ENCODE results near the gene MPZL2. TPM values are rescaled to one million over a fixed set of nuclear protein-coding genes. Genes with fewer than 3 reads are reported as not detected.
A peak's percentile ranks its signal among the peaks of the same experiment; 100 is the strongest.

Gene MPZL2
- total RNA-seq, 4 donors from 2014 or later = 59.5 to 86.5 (median 75.0) TPM

- Histone ChIP-seq H3K36me3 (no peaks in the 10 kb centered on the region), H3K4me3 (no peak overlapping the region), H3K9me3 (no peaks in the 10 kb centered on the region), H3K4me1 (peaks cover 0 to 42% (median 12%) of the 10 kb centered on the region in 4 donors), H3K27me3 (no peaks in the 10 kb centered on the region), H3K27ac (no peak overlapping the region)
- TF ChIP-seq POLR2A (IDR thresholded peaks at IDR 0.05) (no peak), POLR2AphosphoS5 (IDR thresholded peaks at IDR 0.05) (no peak), EP300 (IDR thresholded peaks at IDR 0.05; ENCODE audit: low read depth) (no peak), CTCF (IDR thresholded peaks at IDR 0.05) (no peak)
- intact Hi-C loops (cut with DNase I; ENCODE audit: low total_unique reads) = no loop called here
- 70 to 96% methylated on average over 4 to 8 of the region's 8 CpGs for WGBS, 2 donors (ENCODE audit: low coverage in 1 of 2)
- in situ Hi-C loops (cut with MboI; ENCODE audit: low pct_ligation_motif_present in 1 of 4, low pct_unique_long_range_greater_than_20kb in 1 of 4, low sequenced_read_pairs in 3 of 4) = no loop called here
- no peak for DNase-seq
Observed at GRCh38 chr11:118243161-118243560, 20.9 kb downstream of the MPZL2 start.

- intact Hi-C loops (cut with DNase I; ENCODE audit: low total_unique reads) (no loop called here), in situ Hi-C loops (cut with MboI; ENCODE audit: low pct_ligation_motif_present in 1 of 4, low pct_unique_long_range_greater_than_20kb in 1 of 4, low sequenced_read_pairs in 3 of 4) (no loop called here)
- WGBS, 2 donors (ENCODE audit: low coverage in 1 of 2) = 67 to 78% methylated on average over 1 of the region's 1 CpG
Observed at GRCh38 chr11:118241764-118242098, 22.4 kb downstream of the MPZL2 start.

GRCh38 chr11:118240999-118241763 is 22.9 kb downstream of the MPZL2 start:
- WGBS, 2 donors (ENCODE audit: low coverage in 1 of 2) = 44 to 50% methylated on average over 1 to 9 of the region's 9 CpGs
- no peaks in the 10 kb centered on the region for H3K27me3 ChIP-seq
- DNase-seq = peak; percentile 43
- intact Hi-C loops (cut with DNase I; ENCODE audit: low total_unique reads) (no loop called here), in situ Hi-C loops (cut with MboI; ENCODE audit: low pct_ligation_motif_present in 1 of 4, low pct_unique_long_range_greater_than_20kb in 1 of 4, low sequenced_read_pairs in 3 of 4) (no loop called here)
- H3K27ac ChIP-seq = peak overlapping the region; percentile 67 to 80 (median 78)
- H3K4me1 ChIP-seq = peaks cover 0 to 33% (median 12%) of the 10 kb centered on the region in 4 donors
- no peaks in the 10 kb centered on the region for H3K36me3 ChIP-seq
- H3K4me3 ChIP-seq = no peak overlapping the region
- TF ChIP-seq EP300 (IDR thresholded peaks at IDR 0.05; ENCODE audit: low read depth) (no peak), POLR2AphosphoS5 (IDR thresholded peaks at IDR 0.05) (peak in 2 of 3 donors; percentile 55 to 77)
- no peaks in the 10 kb centered on the region for H3K9me3 ChIP-seq

More at GRCh38 chr11:118241764-118242098, 22.4 kb downstream of the MPZL2 start:
- no peaks in the 10 kb centered on the region for H3K9me3 ChIP-seq
- no peak for DNase-seq
- peaks cover 0 to 34% (median 12%) of the 10 kb centered on the region in 4 donors for H3K4me1 ChIP-seq
- no peak overlapping the region for H3K4me3 ChIP-seq
- peak overlapping the region; percentile 67 to 80 (median 78) for H3K27ac ChIP-seq
- H3K36me3 ChIP-seq = no peaks in the 10 kb centered on the region
- H3K27me3 ChIP-seq = no peaks in the 10 kb centered on the region
- TF ChIP-seq EP300 (IDR thresholded peaks at IDR 0.05; ENCODE audit: low read depth) = no peak
- no peak for TF ChIP-seq POLR2A (IDR thresholded peaks at IDR 0.05)
- TF ChIP-seq CTCF (IDR thresholded peaks at IDR 0.05) = no peak
- TF ChIP-seq POLR2AphosphoS5 (IDR thresholded peaks at IDR 0.05) = no peak

- no peaks in the 10 kb centered on the region for H3K27me3 ChIP-seq
- no peak for DNase-seq
- H3K27ac ChIP-seq = peak overlapping the region; percentile 18 to 80 (median 71)
- 56 to 65% methylated on average over 5 of the region's 5 CpGs for WGBS, 2 donors (ENCODE audit: low coverage in 1 of 2)
- TF ChIP-seq POLR2AphosphoS5 (IDR thresholded peaks at IDR 0.05) (peak; percentile 63 to 86 (median 80)), CTCF (IDR thresholded peaks at IDR 0.05) (no peak)
- H3K4me3 ChIP-seq = no peak overlapping the region
- peaks cover 0 to 33% (median 12%) of the 10 kb centered on the region in 4 donors for H3K4me1 ChIP-seq
- no peaks in the 10 kb centered on the region for H3K9me3 ChIP-seq
- H3K36me3 ChIP-seq = no peaks in the 10 kb centered on the region
- in situ Hi-C loops (cut with MboI; ENCODE audit: low pct_ligation_motif_present in 1 of 4, low pct_unique_long_range_greater_than_20kb in 1 of 4, low sequenced_read_pairs in 3 of 4) (no loop called here), intact Hi-C loops (cut with DNase I; ENCODE audit: low total_unique reads) (no loop called here)
Observed at GRCh38 chr11:118239509-118240205, 24.4 kb downstream of the MPZL2 start.

Data from transverse colon (tissue), 4 donors.